A673 (cell line): ENCODE measurements around the gene CUL2. TPM values are rescaled to one million over a fixed set of nuclear protein-coding genes. Genes with fewer than 3 reads are reported as not detected.

Source experiments
- BruUV-seq: library from RNA; stranded (reverse); fragments of 400-500 nt; replicated peaks from 2 replicates; lab custom pipeline; 2021; lab: Mats Ljungman, UMichigan
- CTCF ChIA-PET: fragments of 300-600 bp; sonication (Branson Sonifier 250); formaldehyde crosslinking; loops from one replicate; lab custom pipeline; 2022; ENCODE audit warnings: antibody characterized with exemption; lab: Charles Lee
- POLR2A ChIA-PET: fragments of 300-600 bp; sonication (Branson Sonifier 250); formaldehyde crosslinking; loops from one replicate; lab custom pipeline; 2022; ENCODE audit warnings: antibody characterized with exemption; ENCODE audit not compliant: low non-redundant PET; lab: Charles Lee
- DNase-seq: peaks from one replicate; pipeline ENCODE4 v3.0.0-alpha.2; 2015; ENCODE audit warnings: low spot score
- H3K27ac ChIP-seq: fragments of 200-600 bp; sonication (generic); 2 replicates; pipeline ENCODE4 v1.5.1; 2016; ENCODE audit warnings: mixed run types, low read depth, mild to moderate bottlenecking, mixed read lengths, antibody characterized with exemption, low read length; ENCODE audit not compliant: poor library complexity, severe bottlenecking
- H3K27me3 ChIP-seq: fragments of 200-600 bp; sonication (generic); replicated peaks from 2 replicates; pipeline ENCODE4 v1.6.1; 2017; ENCODE audit warnings: mixed run types, low read depth, mild to moderate bottlenecking, mixed read lengths, antibody characterized with exemption, low read length; ENCODE audit not compliant: insufficient read depth, poor library complexity
- H3K36me3 ChIP-seq: fragments of 200-600 bp; sonication (generic); 2 replicates; pipeline ENCODE4 v1.6.1; 2016; ENCODE audit warnings: mixed run types, mild to moderate bottlenecking, mixed read lengths, antibody characterized with exemption, low read length; ENCODE audit not compliant: insufficient read depth, poor library complexity, severe bottlenecking
- H3K4me1 ChIP-seq: fragments of 200-600 bp; sonication (generic); 2 replicates; pipeline ENCODE4 v1.6.1; 2017; ENCODE audit warnings: mixed run types, mild to moderate bottlenecking, mixed read lengths, antibody characterized with exemption, low read length; ENCODE audit not compliant: insufficient read depth, poor library complexity, severe bottlenecking
- H3K4me3 ChIP-seq: fragments of 200-600 bp; sonication (generic); 2 replicates; pipeline ENCODE4 v1.5.1; 2016; ENCODE audit warnings: low read depth, mixed run types, mild to moderate bottlenecking, mixed read lengths, low read length; ENCODE audit not compliant: poor library complexity, severe bottlenecking
- H3K9me3 ChIP-seq: fragments of 200-600 bp; sonication (generic); 2 replicates; pipeline ENCODE4 v1.6.1; 2016; ENCODE audit warnings: mixed run types, low read depth, mild to moderate bottlenecking, mixed read lengths, antibody characterized with exemption, low read length; ENCODE audit not compliant: poor library complexity, severe bottlenecking
- EZH2 ChIP-seq: fragments of 200-600 bp; sonication (generic); IDR thresholded peaks from 2 replicates; pipeline ENCODE4 v1.6.1; 2017; ENCODE audit warnings: borderline replicate concordance, low read depth, mild to moderate bottlenecking, mixed read lengths, antibody characterized with exemption, low read length; ENCODE audit not compliant: poor library complexity, severe bottlenecking
- intact Hi-C: fragments of 100-400 bp; cut with micrococcal nuclease; formaldehyde crosslinking; loops from one replicate; pipeline ENCODE4 v1.10.0; 2022; ENCODE audit not compliant: unreplicated experiment
- total RNA-seq: library from RNA; stranded (reverse); gene quantifications from 2 replicates; pipeline ENCODE4 v1.2.3, GENCODE V29; 2021
- TF ChIP-seq, protein P1 (sequence below): fragments of 300-800, 200-600 bp; sonication (generic); conservative IDR thresholded peaks from 2 replicates; pipeline ENCODE4 v1.5.1; 2017; ENCODE audit warnings: low read depth, mild to moderate bottlenecking, antibody characterized with exemption, low read length, moderate library complexity, mixed read lengths

The CUL2 gene
- total RNA-seq, 1 experiment from 2014 or later = 45.2 TPM

DNA sequence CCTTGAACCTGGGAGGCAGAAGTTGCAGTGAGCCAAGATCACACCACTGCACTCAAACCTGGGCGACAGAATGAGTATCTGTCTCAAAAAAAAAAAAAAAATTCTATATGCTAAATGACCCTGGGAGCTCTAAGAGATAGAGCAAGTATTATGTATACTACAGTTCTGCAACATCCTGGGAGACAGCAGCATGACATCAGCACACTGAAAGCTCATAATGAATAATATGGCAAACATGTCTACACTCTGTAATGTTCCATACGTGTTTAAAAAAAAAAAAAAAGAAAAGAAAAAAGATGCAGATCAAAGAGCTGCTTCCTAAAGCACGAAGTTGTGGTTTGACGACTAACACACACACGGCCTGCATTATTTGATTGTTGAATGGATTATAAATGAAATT, 72.5 kb downstream of the CUL2 start:
- no TSS peak for BruUV-seq
- H3K27ac ChIP-seq = no peak overlapping the region
- ChIA-PET POLR2A (no interaction called here), CTCF (interaction anchor here (0.7 kb wide), 1 partner anchor 152 kb away, joined by 3 read pairs; no protein-coding TSS in a partner anchor)
- TF ChIP-seq, protein P1, sequence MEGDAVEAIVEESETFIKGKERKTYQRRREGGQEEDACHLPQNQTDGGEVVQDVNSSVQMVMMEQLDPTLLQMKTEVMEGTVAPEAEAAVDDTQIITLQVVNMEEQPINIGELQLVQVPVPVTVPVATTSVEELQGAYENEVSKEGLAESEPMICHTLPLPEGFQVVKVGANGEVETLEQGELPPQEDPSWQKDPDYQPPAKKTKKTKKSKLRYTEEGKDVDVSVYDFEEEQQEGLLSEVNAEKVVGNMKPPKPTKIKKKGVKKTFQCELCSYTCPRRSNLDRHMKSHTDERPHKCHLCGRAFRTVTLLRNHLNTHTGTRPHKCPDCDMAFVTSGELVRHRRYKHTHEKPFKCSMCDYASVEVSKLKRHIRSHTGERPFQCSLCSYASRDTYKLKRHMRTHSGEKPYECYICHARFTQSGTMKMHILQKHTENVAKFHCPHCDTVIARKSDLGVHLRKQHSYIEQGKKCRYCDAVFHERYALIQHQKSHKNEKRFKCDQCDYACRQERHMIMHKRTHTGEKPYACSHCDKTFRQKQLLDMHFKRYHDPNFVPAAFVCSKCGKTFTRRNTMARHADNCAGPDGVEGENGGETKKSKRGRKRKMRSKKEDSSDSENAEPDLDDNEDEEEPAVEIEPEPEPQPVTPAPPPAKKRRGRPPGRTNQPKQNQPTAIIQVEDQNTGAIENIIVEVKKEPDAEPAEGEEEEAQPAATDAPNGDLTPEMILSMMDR = no peak
- no peak for TF ChIP-seq EZH2
- no peak overlapping the region for H3K4me3 ChIP-seq
- intact Hi-C loops = no loop called here
- H3K4me1 ChIP-seq = peaks cover 9% of the 10 kb centered on the region
- H3K27me3 ChIP-seq = no peaks in the 10 kb centered on the region
- no peaks in the 10 kb centered on the region for H3K9me3 ChIP-seq
- DNase-seq = no peak
- H3K36me3 ChIP-seq = peaks cover 12% of the 10 kb centered on the region

DNA sequence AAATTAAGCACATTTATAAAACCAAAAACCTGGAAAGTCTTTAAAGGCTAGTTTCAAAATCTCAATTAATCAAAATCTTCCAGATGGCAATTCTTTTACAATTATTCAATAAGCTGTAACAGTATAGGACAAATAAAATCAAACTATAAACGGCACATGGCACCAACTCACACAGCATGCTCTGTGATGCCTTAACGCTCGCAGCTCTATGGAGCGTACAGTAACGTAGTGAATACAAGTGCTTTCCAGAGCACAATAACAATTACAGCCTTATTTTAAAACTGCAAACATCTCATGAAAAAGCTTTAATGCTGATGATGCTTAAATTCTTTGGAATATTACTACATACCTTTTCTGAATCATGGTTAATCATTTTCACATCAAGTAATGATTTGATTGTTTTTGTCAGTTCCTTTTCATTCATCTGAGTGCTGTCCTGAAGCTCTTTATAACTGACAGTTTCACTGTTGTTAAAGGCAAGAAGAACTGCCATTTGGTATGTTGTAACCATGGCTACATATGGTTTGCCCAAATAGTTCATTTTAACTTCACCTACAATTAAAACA, 74.2 kb downstream of the CUL2 start:
- ChIA-PET POLR2A (no interaction called here), CTCF (no interaction called here)
- Histone ChIP-seq H3K9me3 (no peaks in the 10 kb centered on the region), H3K36me3 (peaks cover 12% of the 10 kb centered on the region), H3K27me3 (no peaks in the 10 kb centered on the region), H3K27ac (no peak overlapping the region), H3K4me3 (no peak overlapping the region), H3K4me1 (peaks cover 9% of the 10 kb centered on the region)
- BruUV-seq = no TSS peak
- intact Hi-C loops = no loop called here
- DNase-seq = no peak
- TF ChIP-seq EZH2 = no peak
- TF ChIP-seq, protein P1 = no peak

GRCh38 chr10:35012781-35013180, 77.4 kb downstream of the CUL2 start:
- H3K4me3 ChIP-seq = no peak overlapping the region

More at GRCh38 chr10:35012781-35013180, 77.4 kb downstream of the CUL2 start:
- no TSS peak for BruUV-seq
- Histone ChIP-seq H3K36me3 (peaks cover 12% of the 10 kb centered on the region), H3K9me3 (no peaks in the 10 kb centered on the region), H3K27me3 (no peaks in the 10 kb centered on the region), H3K4me1 (peaks cover 9% of the 10 kb centered on the region), H3K27ac (no peak overlapping the region)
- ChIA-PET CTCF (interaction anchor here (0.7 kb wide), 1 partner anchor 126 kb away, joined by 11 read pairs; no protein-coding TSS in a partner anchor), POLR2A (no interaction called here)
- DNase-seq = no peak
- intact Hi-C loops = no loop called here
- no peak for TF ChIP-seq EZH2
- TF ChIP-seq, protein P1 = no peak
